ENCODE results near the gene TBXA2R.

TBXA2R gene

DNA sequence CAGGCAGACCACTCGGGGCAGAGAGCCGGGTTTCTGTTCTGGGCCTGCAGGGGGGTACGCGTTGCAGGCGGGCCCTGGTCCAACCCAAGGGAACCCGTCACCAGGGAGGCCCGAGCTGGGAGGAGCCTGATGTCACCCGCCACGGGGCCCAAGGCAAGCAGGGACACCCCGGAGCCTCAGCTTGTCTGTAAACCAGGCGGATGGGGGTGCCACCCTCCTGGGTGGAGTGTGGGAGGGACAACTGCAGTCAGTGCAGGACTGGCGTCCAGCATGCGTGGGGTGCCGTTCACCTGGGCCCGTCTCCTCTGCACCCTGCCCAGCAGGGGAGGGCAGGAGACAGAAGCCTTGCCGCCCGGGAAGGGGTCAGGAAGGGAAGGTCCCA is 12.9 kb upstream of the TBXA2R start:
- Histone ChIP-seq H4K20me1 (ENCODE audit: insufficient read depth) (no peaks in the 10 kb centered on the region), H3K27ac (no peak overlapping the region)
- TF ChIP-seq, protein P1, sequence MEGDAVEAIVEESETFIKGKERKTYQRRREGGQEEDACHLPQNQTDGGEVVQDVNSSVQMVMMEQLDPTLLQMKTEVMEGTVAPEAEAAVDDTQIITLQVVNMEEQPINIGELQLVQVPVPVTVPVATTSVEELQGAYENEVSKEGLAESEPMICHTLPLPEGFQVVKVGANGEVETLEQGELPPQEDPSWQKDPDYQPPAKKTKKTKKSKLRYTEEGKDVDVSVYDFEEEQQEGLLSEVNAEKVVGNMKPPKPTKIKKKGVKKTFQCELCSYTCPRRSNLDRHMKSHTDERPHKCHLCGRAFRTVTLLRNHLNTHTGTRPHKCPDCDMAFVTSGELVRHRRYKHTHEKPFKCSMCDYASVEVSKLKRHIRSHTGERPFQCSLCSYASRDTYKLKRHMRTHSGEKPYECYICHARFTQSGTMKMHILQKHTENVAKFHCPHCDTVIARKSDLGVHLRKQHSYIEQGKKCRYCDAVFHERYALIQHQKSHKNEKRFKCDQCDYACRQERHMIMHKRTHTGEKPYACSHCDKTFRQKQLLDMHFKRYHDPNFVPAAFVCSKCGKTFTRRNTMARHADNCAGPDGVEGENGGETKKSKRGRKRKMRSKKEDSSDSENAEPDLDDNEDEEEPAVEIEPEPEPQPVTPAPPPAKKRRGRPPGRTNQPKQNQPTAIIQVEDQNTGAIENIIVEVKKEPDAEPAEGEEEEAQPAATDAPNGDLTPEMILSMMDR (conservative IDR thresholded peaks at IDR 0.05; ENCODE audit: low read depth, low read length): no peak

GRCh38 chr19:3618811-3619630 is 12.3 kb upstream of the TBXA2R start:
- Histone ChIP-seq H3K27ac (peak overlapping the region; percentile 96; the same call in 1 of the 2 replicates), H3K79me2 (ENCODE audit: insufficient read depth, low read depth) (peaks cover 2% of the 10 kb centered on the region; the same call in 1 of the 2 replicates), H3K4me3 (IDR thresholded peaks at IDR 0.05; ENCODE audit: insufficient read depth, low read depth, low read length) (no peak overlapping the region), H2AFZ (ENCODE audit: low read depth) (no peak overlapping the region), H3K27me3 (ENCODE audit: insufficient read depth, low read depth) (no peaks in the 10 kb centered on the region), H3K4me2 (peak overlapping the region; percentile 100; the same call in 1 of the 2 replicates), H3K4me1 (ENCODE audit: low read depth, poor library complexity, severe bottlenecking) (peaks cover 23% of the 10 kb centered on the region), H3K9ac (no peak overlapping the region), H3K36me3 (ENCODE audit: insufficient read depth) (no peaks in the 10 kb centered on the region), H4K20me1 (ENCODE audit: insufficient read depth) (no peaks in the 10 kb centered on the region)
- TF ChIP-seq, protein P1 (conservative IDR thresholded peaks at IDR 0.05; ENCODE audit: low read depth, low read length): peak; percentile 50

More for the DNA sequence above, 12.9 kb upstream of the TBXA2R start:
- Histone ChIP-seq H3K27me3 (ENCODE audit: insufficient read depth, low read depth) (no peaks in the 10 kb centered on the region), H3K79me2 (ENCODE audit: insufficient read depth, low read depth) (peaks cover 8% of the 10 kb centered on the region; the same call in 1 of the 2 replicates), H2AFZ (ENCODE audit: low read depth) (no peak overlapping the region), H3K4me1 (ENCODE audit: low read depth, poor library complexity, severe bottlenecking) (peaks cover 25% of the 10 kb centered on the region), H3K9ac (no peak overlapping the region), H3K4me3 (IDR thresholded peaks at IDR 0.05; ENCODE audit: insufficient read depth, low read depth, low read length) (no peak overlapping the region), H3K4me2 (no peak overlapping the region), H3K36me3 (ENCODE audit: insufficient read depth) (no peaks in the 10 kb centered on the region)

DNA sequence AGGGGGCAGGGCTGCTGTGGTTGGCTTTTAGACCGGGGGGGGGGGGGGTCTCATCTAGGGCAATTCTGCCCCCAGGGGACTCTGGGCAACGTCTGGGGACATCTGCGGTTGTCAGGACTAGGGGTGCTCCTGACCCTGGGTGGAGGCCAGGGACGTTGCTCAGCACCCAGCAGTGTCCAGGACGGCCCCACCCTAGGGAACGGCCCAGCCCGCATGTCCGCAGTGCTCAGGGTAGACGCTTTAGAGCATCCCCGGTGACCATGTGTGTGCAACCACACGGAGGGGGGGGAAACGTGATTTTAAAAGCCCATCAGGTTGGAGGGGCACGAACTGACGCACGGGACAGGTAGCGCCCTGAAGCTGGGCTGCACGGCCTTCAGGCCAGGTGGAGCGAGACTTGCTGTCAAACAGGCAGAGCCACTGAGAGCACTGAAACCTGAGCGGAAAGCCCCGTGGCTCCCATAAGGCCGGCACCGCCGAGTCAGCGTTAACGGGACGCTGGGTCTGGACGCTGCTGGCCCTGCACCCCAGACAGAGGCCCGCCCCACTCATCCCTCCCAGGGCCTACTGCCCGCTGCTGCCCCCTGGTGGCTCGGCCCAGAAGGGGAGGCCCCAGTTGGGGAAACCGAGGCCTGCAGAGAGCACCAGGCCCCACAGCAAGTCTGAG is 11.6 kb upstream of the TBXA2R start:
- H3K4me1 ChIP-seq (ENCODE audit: low read depth, poor library complexity, severe bottlenecking): peaks cover 23% of the 10 kb centered on the region
- peak overlapping the region; percentile 33; the same call in 1 of the 2 replicates for H2AFZ ChIP-seq (ENCODE audit: low read depth)
- H3K9ac ChIP-seq: peak overlapping the region; percentile 85
- H3K27ac ChIP-seq: peak overlapping the region; percentile 96
- H3K4me2 ChIP-seq: peak overlapping the region; percentile 100
- no peaks in the 10 kb centered on the region for H3K27me3 ChIP-seq (ENCODE audit: insufficient read depth, low read depth)
- H3K36me3 ChIP-seq (ENCODE audit: insufficient read depth): no peaks in the 10 kb centered on the region
- no peaks in the 10 kb centered on the region for H3K79me2 ChIP-seq (ENCODE audit: insufficient read depth, low read depth)
- no peak overlapping the region for H3K4me3 ChIP-seq (IDR thresholded peaks at IDR 0.05; ENCODE audit: insufficient read depth, low read depth, low read length)
- H4K20me1 ChIP-seq (ENCODE audit: insufficient read depth): no peaks in the 10 kb centered on the region
- TF ChIP-seq, protein P1 (conservative IDR thresholded peaks at IDR 0.05; ENCODE audit: low read depth, low read length): peak; percentile 95

GRCh38 chr19:3617463-3617862 is 10.8 kb upstream of the TBXA2R start:
- Histone ChIP-seq H3K4me2 (peak overlapping the region; percentile 100), H3K27me3 (ENCODE audit: insufficient read depth, low read depth) (no peaks in the 10 kb centered on the region), H3K4me1 (ENCODE audit: low read depth, poor library complexity, severe bottlenecking) (peaks cover 23% of the 10 kb centered on the region), H4K20me1 (ENCODE audit: insufficient read depth) (no peaks in the 10 kb centered on the region), H3K79me2 (ENCODE audit: insufficient read depth, low read depth) (no peaks in the 10 kb centered on the region), H3K27ac (peak overlapping the region; percentile 96), H3K9ac (peak overlapping the region; percentile 85), H2AFZ (ENCODE audit: low read depth) (peak overlapping the region; percentile 33), H3K4me3 (IDR thresholded peaks at IDR 0.05; ENCODE audit: insufficient read depth, low read depth, low read length) (no peak overlapping the region), H3K36me3 (ENCODE audit: insufficient read depth) (no peaks in the 10 kb centered on the region)
- TF ChIP-seq, protein P1 (conservative IDR thresholded peaks at IDR 0.05; ENCODE audit: low read depth, low read length): no peak

All from KMS-11 (cell line).